GM23338 (cell line): ENCODE measurements around the gene QRICH2. TPM values are rescaled to one million over a fixed set of nuclear protein-coding genes. Genes with fewer than 3 reads are reported as not detected.

ENCODE experiments used
- ATAC-seq: fragments of 200-7000 bp; cut with Tn5 transposase; 3 replicates; pipeline ENCODE4 v1.9.1; 2020
- DNase-seq: peaks from one replicate; pipeline ENCODE4 v3.0.0-alpha.2; 2015; ENCODE audit warnings: low spot score
- H2AFZ ChIP-seq: fragments of 200-600 bp; sonication (generic); 2 replicates; pipeline ENCODE4 v1.8.0; 2016; ENCODE audit warnings: antibody characterized with exemption, mild to moderate bottlenecking, moderate library complexity
- H3F3A ChIP-seq: fragments of 200-600 bp; sonication (generic); replicated peaks from 2 replicates; pipeline ENCODE4 v1.8.0; 2017; ENCODE audit warnings: antibody characterized with exemption, mixed run types, low read depth
- H3K27ac ChIP-seq: fragments of 200-600 bp; sonication (generic); 2 replicates; pipeline ENCODE4 v1.6.1; 2016; ENCODE audit warnings: low read depth
- H3K27me3 ChIP-seq: fragments of 200-600 bp; sonication (generic); 2 replicates; pipeline ENCODE4 v1.8.0; 2016; ENCODE audit warnings: mild to moderate bottlenecking, mixed run types, moderate library complexity; ENCODE audit not compliant: insufficient read depth
- H3K36me3 ChIP-seq: fragments of 200-600 bp; sonication (generic); 2 replicates; pipeline ENCODE4 v1.8.0; 2016; ENCODE audit warnings: mild to moderate bottlenecking; ENCODE audit not compliant: insufficient read depth
- H3K4me1 ChIP-seq: fragments of 200-600 bp; sonication (generic); 2 replicates; pipeline ENCODE4 v1.8.0; 2016; ENCODE audit warnings: mild to moderate bottlenecking, moderate library complexity; ENCODE audit not compliant: insufficient read depth
- H3K4me2 ChIP-seq: fragments of 200-600 bp; sonication (generic); 2 replicates; pipeline ENCODE4 v1.7.1; 2017; ENCODE audit warnings: mixed run types
- H3K4me3 ChIP-seq: fragments of 200-600 bp; sonication (generic); 2 replicates; pipeline ENCODE4 v1.6.1; 2016; ENCODE audit warnings: mixed run types
- H3K79me2 ChIP-seq: fragments of 200-600 bp; sonication (generic); replicated peaks from 2 replicates; pipeline ENCODE4 v1.8.0; 2017; ENCODE audit warnings: mild to moderate bottlenecking; ENCODE audit not compliant: insufficient read depth
- H3K9me2 ChIP-seq: fragments of 200-600 bp; sonication (generic); 2 replicates; pipeline ENCODE4 v1.8.0; 2017; ENCODE audit not compliant: insufficient read depth
- H4K20me1 ChIP-seq: fragments of 200-600 bp; sonication (generic); replicated peaks from 2 replicates; pipeline ENCODE4 v1.8.0; 2017; ENCODE audit warnings: mild to moderate bottlenecking; ENCODE audit not compliant: insufficient read depth
- H3K27ac Mint-ChIP-seq: 2 replicates; pipeline ENCODE4 v1.8.0; 2020; ENCODE audit warnings: inconsistent platforms, mild to moderate bottlenecking, moderate library complexity, mixed read lengths
- H3K27me3 Mint-ChIP-seq: 3 replicates; pipeline ENCODE4 v1.8.0; 2022; ENCODE audit warnings: low read depth, mild to moderate bottlenecking, moderate library complexity, mixed read lengths, inconsistent platforms; ENCODE audit not compliant: insufficient read depth, poor library complexity
- H3K36me3 Mint-ChIP-seq: 3 replicates; pipeline ENCODE4 v1.8.0; 2021; ENCODE audit warnings: low read depth, mild to moderate bottlenecking, inconsistent platforms, moderate library complexity, mixed read lengths
- H3K4me1 Mint-ChIP-seq: 3 replicates; pipeline ENCODE4 v1.8.0; 2020; ENCODE audit warnings: mild to moderate bottlenecking, inconsistent platforms, mixed read lengths
- H3K4me3 Mint-ChIP-seq: 3 replicates; pipeline ENCODE4 v1.8.0; 2021; ENCODE audit warnings: moderate library complexity, mild to moderate bottlenecking, inconsistent platforms, mixed read lengths
- H3K9me3 Mint-ChIP-seq: 3 replicates; pipeline ENCODE4 v1.8.0; 2020; ENCODE audit warnings: moderate library complexity, mild to moderate bottlenecking, inconsistent platforms, mixed read lengths
- CREB1 ChIP-seq: fragments of 250-450 bp; sonication (Bioruptor Pico); IDR thresholded peaks from 2 replicates; pipeline ENCODE4 v1.5.0; 2020; ENCODE audit warnings: low read depth, mild to moderate bottlenecking, moderate library complexity
- ETS1 ChIP-seq: IDR thresholded peaks from 2 replicates; pipeline ENCODE4 v1.6.1; 2016; ENCODE audit warnings: antibody characterized with exemption
- EZH2 ChIP-seq: fragments of 200-600 bp; sonication (generic); IDR thresholded peaks from one replicate; pipeline ENCODE4 v1.8.0; 2017; ENCODE audit warnings: antibody characterized with exemption, mild to moderate bottlenecking, low read depth; ENCODE audit not compliant: unreplicated experiment
- EZH2phosphoT487 ChIP-seq: fragments of 200-600 bp; sonication (generic); IDR thresholded peaks from one replicate; pipeline ENCODE4 v1.8.1; 2018; ENCODE audit warnings: antibody characterized with exemption; ENCODE audit not compliant: unreplicated experiment
- JUNB ChIP-seq: IDR thresholded peaks from one replicate; pipeline ENCODE4 v1.6.1; 2016; ENCODE audit warnings: antibody characterized with exemption; ENCODE audit not compliant: unreplicated experiment
- NANOG ChIP-seq: IDR thresholded peaks from 2 replicates; pipeline ENCODE4 v1.6.1; 2016; ENCODE audit warnings: antibody characterized with exemption, borderline replicate concordance
- POLR2AphosphoS5 ChIP-seq: IDR thresholded peaks from 2 replicates; pipeline ENCODE4 v1.6.1; 2016; ENCODE audit warnings: antibody characterized with exemption, low read depth
- STAT1 ChIP-seq: IDR thresholded peaks from one replicate; pipeline ENCODE4 v1.6.1; 2016; ENCODE audit warnings: antibody characterized with exemption; ENCODE audit not compliant: unreplicated experiment
- ZNF114 ChIP-seq: fragments of 250-450 bp; sonication (Bioruptor Pico); IDR thresholded peaks from 2 replicates; pipeline ENCODE4 v1.5.0; 2020; ENCODE audit warnings: mild to moderate bottlenecking, moderate library complexity
- ZNF331 ChIP-seq: fragments of 250-450 bp; sonication (Bioruptor Pico); IDR thresholded peaks from 2 replicates; pipeline ENCODE4 v1.5.0; 2020; ENCODE audit warnings: low read depth, mild to moderate bottlenecking, moderate library complexity
- ZNF462 ChIP-seq: fragments of 250-450 bp; sonication (Bioruptor Pico); IDR thresholded peaks from 2 replicates; pipeline ENCODE4 v1.5.0; 2020; ENCODE audit warnings: mild to moderate bottlenecking, moderate library complexity
- polyA plus RNA-seq: library from polyadenylated mRNA; unstranded; fragments of >200 nt; fragmentation: Nextera tagmentation; extraction: Ambion mirVana; gene quantifications from 2 replicates; pipeline ENCODE4 v1.2.1, GENCODE V29; 2016
- total RNA-seq: library from RNA; depleted of rRNA; stranded (reverse); fragments of >200 nt; shearing (Covaris generic); gene quantifications from 2 replicates; pipeline ENCODE4 v1.2.3, GENCODE V29; 2014
- TF ChIP-seq, protein P1 (sequence below): IDR thresholded peaks from one replicate; pipeline ENCODE4 v1.6.1; 2018; ENCODE audit warnings: antibody characterized with exemption; ENCODE audit not compliant: unreplicated experiment

Gene QRICH2
- total and polyA plus RNA-seq, 2 experiments from 2014 or later, result 2.2 to 3.7 TPM

- TF ChIP-seq ZNF462 (CRISPR knock-in tag) (no peak), ZNF331 (CRISPR knock-in tag) (no peak), EZH2phosphoT487 (no peak)
Measured at GRCh38 chr17:76248013-76248782, 59.9 kb downstream of the QRICH2 start (continued).

DNA sequence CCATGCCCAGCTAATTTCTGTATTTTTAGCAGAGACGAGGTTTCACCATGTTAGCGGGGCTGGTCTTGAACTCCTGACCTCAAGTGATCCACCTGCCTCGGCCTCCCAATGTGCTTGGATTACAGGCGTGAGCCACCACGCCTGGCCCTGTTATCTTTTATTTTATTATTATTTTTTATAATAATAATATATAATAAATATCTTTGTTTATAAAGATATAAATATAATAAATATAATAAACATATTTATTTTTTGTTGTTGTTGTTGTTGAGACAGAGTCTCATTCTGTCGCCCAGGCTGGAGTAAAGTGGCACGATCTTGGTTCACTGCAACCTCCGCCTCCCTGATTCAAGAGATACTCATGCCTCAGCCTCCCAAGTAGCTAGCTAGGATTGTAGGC lies 60.8 kb downstream of the QRICH2 start:
- Histone ChIP-seq H2AFZ (no peak overlapping the region), H3K4me3 (no peak overlapping the region), H4K20me1 (no peaks in the 10 kb centered on the region), H3F3A (0 out of 2 replicates have a peak, but pooled peaks cover 3% of the 10 kb centered on the region), H3K79me2 (no peaks in the 10 kb centered on the region), H3K9me2 (no peaks in the 10 kb centered on the region), H3K36me3 (no peaks in the 10 kb centered on the region), H3K4me1 (no peaks in the 10 kb centered on the region), H3K4me2 (no peak overlapping the region), H3K27me3 (peaks cover 11% of the 10 kb centered on the region; the same call in 1 of the 2 replicates), H3K27ac (no peak overlapping the region)
- DNase-seq (no peak), ATAC-seq (no peak)
- Mint-ChIP-seq H3K4me1 (peaks cover 7% of the 10 kb centered on the region), H3K27me3 (peaks cover 22% of the 10 kb centered on the region), H3K27ac (no peak overlapping the region), H3K36me3 (no peaks in the 10 kb centered on the region), H3K4me3 (no peak overlapping the region), H3K9me3 (no peaks in the 10 kb centered on the region)
- TF ChIP-seq, protein P1, sequence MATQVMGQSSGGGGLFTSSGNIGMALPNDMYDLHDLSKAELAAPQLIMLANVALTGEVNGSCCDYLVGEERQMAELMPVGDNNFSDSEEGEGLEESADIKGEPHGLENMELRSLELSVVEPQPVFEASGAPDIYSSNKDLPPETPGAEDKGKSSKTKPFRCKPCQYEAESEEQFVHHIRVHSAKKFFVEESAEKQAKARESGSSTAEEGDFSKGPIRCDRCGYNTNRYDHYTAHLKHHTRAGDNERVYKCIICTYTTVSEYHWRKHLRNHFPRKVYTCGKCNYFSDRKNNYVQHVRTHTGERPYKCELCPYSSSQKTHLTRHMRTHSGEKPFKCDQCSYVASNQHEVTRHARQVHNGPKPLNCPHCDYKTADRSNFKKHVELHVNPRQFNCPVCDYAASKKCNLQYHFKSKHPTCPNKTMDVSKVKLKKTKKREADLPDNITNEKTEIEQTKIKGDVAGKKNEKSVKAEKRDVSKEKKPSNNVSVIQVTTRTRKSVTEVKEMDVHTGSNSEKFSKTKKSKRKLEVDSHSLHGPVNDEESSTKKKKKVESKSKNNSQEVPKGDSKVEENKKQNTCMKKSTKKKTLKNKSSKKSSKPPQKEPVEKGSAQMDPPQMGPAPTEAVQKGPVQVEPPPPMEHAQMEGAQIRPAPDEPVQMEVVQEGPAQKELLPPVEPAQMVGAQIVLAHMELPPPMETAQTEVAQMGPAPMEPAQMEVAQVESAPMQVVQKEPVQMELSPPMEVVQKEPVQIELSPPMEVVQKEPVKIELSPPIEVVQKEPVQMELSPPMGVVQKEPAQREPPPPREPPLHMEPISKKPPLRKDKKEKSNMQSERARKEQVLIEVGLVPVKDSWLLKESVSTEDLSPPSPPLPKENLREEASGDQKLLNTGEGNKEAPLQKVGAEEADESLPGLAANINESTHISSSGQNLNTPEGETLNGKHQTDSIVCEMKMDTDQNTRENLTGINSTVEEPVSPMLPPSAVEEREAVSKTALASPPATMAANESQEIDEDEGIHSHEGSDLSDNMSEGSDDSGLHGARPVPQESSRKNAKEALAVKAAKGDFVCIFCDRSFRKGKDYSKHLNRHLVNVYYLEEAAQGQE, result no peak
- TF ChIP-seq POLR2AphosphoS5 (no peak), CREB1 (CRISPR knock-in tag) (no peak), ETS1 (no peak), ZNF114 (CRISPR knock-in tag) (no peak), ZNF331 (CRISPR knock-in tag) (no peak), JUNB (no peak), EZH2 (no peak), NANOG (no peak), STAT1 (no peak), EZH2phosphoT487 (no peak)
